ENCODE results near the gene RNF151.
A peak's percentile ranks its signal among the peaks of the same experiment; 100 is the strongest.

RNF151 gene

GRCh38 chr16:1978476-1979120, 11.9 kb downstream of the RNF151 start:
- no peak for DNase-seq

DNA sequence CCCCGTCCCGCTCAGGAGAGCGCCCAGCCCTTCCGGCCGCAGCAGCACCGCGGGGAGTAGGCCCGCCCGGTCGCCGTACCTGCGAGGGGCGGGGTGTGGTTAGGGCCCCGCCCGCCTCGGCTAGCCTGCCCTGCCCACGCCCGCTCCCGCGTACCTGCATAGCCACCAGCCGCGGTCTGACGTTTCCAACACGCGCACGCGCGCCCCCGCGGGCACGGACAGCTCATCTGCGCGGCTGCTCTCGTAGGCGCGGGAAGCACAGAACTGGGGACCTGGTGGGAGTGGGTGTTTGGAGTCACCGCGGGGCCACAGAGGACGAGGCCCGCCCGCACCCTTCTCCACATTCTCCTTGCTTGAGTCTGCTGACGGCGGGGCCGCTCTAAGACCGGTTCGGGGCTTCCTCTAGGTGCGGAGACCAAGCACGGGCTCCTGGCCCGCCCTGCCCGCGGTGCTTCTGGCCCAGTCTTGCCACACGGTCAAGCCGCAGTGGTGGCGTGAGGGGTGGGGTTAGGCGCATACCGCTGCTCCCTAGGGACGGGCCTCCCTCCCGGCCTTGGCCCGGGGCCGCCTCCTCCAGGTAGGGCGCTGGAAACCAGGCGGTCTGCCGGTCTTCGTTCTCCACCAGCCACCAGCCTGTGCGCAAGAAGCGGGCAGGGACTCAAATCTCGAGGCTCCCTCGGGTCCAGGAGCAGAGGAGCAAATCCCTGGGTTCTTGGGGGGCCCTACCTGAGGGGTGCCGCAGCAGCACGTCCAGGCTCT, 12.8 kb downstream of the RNF151 start:
- DNase-seq, result peak; percentile 44 to 63

DNA sequence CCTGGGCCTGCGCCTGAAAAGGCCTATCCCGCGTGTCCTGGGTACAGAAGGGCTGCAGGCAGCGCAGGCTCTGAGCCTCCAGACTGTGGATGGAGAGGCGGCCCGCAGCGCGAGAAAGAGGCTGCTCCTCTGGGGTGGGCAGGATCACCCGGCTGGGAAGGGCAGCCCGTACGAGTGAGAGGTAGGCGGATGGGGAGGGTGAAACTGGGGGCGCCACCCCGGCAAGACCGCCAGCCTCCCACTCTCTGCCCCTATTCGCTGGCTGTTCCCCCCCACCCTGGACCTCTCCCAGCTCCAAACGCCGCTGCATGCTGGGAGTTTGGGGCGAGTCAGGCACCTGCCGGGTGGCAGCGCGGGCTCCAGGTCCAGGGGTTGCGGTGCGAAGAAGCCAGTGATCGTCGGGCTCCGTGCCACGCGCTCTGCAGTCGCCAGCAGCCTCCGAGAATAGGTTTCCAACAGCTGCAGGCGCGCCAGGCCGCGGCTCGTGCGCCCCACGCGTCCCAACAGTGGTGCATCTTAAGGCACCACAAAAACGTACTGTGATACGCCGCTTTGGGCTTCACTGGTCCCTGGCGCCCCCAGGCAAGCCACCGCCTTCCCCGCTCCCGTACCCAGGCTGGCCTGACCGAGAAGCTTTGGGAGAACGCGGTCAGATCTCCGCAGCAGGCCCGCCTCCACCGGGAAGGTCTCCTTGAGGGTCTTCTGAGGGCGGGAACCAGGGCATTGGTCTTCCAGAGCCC, 13.5 kb downstream of the RNF151 start:
- DNase-seq, result no peak

DNA sequence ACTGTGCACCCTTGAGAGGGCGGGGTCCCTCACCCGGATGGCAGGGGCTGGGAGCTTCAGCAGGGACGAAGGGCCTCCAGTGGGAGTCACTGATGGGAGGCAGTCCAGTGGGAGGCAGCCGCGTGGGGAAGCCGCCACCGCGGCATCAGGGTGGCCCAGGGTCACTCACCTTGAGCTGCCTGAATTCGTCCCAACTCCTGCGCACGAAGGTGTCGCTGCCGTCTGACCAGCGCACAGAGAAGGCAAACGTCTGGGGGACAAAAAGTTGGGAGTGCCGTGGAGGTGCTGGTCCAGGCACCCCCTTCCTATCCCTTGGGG, 14.1 kb downstream of the RNF151 start:
- DNase-seq, result no peak

DNA sequence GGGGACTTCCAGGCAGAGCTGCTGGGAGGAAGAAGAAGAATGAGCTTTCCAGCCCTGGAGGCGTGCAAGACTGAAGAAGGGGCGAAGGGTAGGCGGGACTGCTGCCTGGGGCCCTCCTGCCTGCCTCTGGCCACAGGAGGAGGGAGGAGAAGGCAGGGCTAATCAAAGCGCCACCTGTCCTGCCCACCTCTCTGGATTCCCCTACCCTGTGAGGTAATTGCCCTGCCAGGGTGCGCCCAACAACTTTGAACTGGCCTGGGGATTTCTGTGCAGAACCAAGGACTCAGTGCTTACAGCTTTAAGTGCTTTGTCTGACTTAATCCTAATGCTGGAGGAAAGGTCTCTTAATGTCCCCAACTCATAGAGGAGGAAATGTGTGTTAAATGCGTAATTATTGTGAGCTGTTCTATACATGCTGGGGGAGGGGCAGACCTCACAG, 14.8 kb downstream of the RNF151 start, which contains the start of gene NOXO1:
NOXO1 (minus strand) TSS at position 72 of the 439 bp plus-strand sequence. CDS start 290 bp downstream, outside the sequence.
- DNase-seq, result no peak

DNA sequence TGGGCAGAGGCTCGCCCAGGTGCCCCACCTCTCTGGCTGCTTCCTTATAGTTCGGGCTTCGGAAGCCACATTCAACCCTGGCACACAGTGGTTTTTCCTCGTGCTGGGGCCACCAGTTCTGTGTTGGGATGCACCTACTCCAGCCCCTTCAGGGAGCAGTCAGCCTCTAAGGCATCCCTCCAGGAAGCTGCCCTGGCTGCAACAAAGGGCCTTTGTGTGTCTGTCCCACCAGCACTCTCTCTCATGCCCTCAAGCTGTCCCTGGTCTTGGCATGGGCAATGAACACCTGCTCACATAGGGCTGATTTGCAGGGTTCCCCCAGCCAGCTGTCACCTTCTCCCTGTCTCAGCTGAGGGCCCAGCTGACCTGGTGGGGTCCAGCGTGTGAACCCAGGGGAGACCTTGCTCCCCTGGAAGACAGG, 15.4 kb downstream of the RNF151 start:
- DNase-seq, result no peak

DNA sequence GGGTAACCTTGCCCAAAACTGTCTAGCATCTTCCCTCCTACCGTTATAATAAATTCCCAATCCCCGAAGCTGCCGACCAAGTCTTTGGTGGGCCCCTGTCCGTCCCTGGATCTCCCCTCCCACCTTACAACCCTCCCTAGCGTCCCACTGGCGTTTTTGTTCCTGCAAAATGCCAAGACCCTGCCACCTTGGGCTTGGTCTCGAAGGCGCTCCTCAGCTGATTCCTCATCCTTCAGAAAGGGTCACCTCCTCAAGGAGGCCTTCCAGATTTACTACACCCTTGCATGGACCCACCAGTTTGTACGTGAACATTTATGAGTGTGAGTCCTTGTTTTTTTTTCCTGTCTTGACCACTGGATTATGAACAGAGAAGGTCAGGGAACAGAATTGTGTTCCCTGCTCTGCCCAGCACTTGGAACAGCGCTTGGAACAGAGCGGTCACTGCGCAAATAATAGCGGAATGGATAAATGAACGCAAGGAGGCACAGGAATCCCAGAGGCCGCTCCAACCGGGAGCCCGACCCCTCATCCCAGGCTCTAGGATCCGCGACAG, 16.4 kb downstream of the RNF151 start:
- DNase-seq, result no peak

- peak; percentile 74 to 86 for DNase-seq
Observed at GRCh38 chr16:1983544-1984346, 17.1 kb downstream of the RNF151 start, which contains the start of gene GFER. Gene GFER, plus strand, starts transcription at chr16:1984193. Its CDS starts 26 bp downstream, at chr16:1984219.

- no peak for DNase-seq
Observed at GRCh38 chr16:1984347-1985225, 17.9 kb downstream of the RNF151 start.

DNA sequence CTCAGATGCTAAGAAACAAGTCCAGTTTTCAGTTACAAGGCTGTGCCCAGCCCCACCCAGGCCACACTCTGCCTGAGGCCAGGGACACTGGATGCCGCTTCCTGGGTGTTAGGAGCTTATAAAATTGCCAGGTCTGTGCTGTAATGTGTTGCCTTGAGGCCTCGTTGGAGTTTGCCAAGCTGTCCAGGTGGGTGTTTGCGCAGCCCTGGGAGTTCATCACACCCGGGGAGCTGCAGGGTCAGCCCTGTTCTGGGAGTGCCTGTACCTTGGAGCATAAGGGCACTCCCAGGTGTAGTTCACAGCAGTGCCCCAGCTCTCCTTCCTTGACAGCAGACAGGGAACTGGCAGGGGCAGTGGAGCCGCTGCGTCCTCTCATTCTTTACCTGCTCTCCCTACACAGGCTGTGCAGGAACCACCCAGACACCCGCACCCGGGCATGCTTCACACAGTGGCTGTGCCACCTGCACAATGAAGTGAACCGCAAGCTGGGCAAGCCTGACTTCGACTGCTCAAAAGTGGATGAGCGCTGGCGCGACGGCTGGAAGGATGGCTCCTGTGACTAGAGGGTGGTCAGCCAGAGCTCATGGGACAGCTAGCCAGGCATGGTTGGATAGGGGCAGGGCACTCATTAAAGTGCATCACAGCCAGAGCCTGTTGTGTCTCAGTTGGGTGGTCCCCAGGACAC, 19.0 kb downstream of the RNF151 start:
- no peak for DNase-seq

DNA sequence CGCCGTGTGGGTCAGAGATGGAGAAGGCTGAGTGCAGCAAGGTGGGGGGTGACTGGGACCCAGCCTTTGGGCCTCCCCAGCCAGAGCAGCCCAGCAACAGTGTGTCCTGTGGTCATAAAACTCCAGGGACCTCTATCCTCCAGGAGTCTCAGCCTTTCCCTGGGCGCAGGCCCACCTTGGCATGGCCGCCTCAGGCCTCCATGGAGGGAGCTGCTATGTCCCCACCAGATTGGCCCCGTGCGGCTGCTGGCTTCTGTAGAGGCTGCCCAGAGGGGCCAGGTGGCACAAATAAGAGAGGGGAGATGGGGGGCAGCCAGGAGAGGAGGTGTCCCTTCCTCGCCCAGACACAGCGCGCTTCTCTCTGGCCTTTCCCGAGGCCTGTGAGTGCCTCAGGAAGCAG, 20.5 kb downstream of the RNF151 start:
- no peak for DNase-seq

DNA sequence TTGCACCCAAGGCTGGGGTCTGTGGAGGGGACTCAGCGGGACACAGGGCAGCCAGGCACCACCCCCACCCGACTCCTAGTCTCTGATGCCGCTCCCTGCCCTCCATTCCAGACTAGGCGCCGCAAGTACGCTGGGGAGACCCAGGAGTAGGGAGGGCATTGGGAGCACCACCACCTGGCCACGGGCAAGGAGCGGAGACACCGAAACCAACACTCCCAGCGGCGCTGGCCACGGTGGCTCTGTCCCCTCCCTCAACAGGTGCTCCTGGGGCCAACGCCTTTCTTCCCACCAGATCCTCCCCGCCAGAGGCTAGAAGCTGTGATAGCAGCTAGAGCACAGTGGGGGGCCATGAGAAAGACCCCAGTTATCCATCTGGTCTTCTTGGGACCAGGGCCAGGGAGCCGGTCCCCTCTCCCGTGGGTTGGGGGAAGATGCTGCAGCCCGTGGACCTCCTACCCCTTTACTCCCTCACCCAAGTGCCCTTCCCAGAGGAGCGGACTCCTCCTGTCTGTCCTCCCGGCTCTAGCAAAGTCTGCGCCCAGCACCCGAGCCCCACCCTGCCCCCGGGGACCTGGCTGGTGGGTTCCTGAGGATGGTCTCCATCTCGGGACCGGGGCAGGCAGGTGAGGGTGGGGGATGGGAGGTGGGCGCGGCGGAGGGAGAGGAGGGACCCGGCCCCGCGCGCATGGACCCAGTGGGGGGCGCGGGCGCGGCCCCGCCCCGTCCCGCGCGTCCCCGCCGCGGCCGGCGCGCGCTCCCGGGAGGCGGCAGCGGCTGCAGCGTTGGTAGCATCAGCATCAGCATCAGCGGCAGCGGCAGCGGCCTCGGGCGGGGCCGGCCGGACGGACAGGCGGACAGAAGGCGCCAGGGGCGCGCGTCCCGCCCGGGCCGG, 22.8 kb downstream of the RNF151 start, which contains the start of gene SYNGR3:
SYNGR3 (plus strand) TSS at position 762 of the 892 bp plus-strand sequence. CDS start 133 bp downstream, outside the sequence.
- DNase-seq, result no peak

DNA sequence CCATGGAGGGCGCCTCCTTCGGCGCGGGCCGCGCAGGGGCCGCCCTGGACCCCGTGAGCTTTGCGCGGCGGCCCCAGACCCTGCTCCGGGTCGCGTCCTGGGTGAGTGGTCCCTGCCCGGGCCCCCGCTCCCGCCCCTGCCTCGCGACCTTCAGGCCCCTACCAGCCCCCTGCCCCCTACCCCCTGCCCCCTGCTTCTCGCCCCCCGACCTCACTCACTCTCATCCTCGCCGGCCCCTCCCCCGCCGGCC, 23.4 kb downstream of the RNF151 start:
- DNase-seq, result no peak

DNA sequence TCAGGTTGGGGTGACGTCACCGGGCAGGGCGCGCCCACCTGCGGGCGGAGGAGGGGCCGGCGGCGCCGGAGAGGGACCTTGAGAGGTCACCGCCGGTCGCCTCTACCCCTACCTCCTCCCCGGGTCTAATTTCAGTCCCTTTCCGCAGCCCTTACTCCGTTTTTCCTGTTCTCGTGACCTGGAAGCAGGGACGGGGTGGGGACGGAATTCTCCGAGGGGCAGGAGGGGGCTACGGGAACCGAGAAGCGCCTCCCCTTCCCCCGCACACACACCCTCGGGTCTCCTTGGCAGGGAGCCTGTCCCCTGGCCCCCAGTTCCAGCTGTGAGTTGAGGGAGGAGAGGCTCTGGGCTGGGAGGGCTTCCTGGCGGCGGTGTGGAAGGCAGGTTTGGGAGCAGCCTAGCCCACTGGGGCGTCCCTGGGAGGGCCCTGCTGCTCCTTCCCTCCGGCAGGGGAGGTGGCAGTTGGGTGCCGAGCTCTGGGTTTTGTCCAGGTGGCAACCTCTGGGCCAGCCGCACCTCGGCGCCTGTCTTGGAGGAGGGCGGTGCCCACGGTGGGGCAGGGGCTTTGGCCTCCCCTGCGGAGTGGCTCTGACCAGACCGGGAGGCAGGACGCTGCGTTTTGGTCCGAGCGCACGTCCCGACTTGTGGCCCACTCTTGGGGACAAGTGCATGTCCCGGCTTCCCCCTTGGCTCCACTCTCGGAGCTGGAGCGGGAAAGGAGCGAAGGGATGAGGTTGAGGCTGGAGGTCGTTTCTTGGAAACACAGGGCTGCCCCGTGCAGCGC, 23.9 kb downstream of the RNF151 start:
- DNase-seq, result peak in 1 of 2 donors; percentile 42

- peak; percentile 41 to 43 for DNase-seq
Observed at GRCh38 chr16:1991135-1991551, 24.5 kb downstream of the RNF151 start.

- no peak for DNase-seq
Observed at GRCh38 chr16:1991588-1991947, 24.9 kb downstream of the RNF151 start.

- DNase-seq, result peak; percentile 97 to 98
Observed at GRCh38 chr16:1991948-1992703, 25.5 kb downstream of the RNF151 start.

- no peak for DNase-seq
Observed at GRCh38 chr16:1992704-1993317, 26.2 kb downstream of the RNF151 start.

Data from stimulated activated CD4-positive, alpha-beta T cell treated with anti-CD3 and anti-CD28 coated beads, Interleukin-2, amount 100 ng/mL, for 24 hours (primary cell).